HG03378 (cell line): Measurements from ENCODE around the gene NT5DC2.
A peak's percentile ranks its signal among the peaks of the same experiment; 100 is the strongest.
"Not testable (repeated sequence)": the region's sequence is repeated elsewhere in the genome, so short reads cannot be mapped to it uniquely, and the experiment has no call there.

Experiments
- ATAC-seq: cut with Tn5 transposase; IDR thresholded peaks from one replicate; pipeline ENCODE4 v1.9.1; 2021; ENCODE audit warnings: mild to moderate bottlenecking, moderate library complexity; ENCODE audit not compliant: unreplicated experiment

The NT5DC2 gene

GRCh38 chr3:52537726-52538421 lies 4.2 kb upstream of the NT5DC2 start:
- no peak for ATAC-seq

- no peak for ATAC-seq
Observed at GRCh38 chr3:52537165-52537620, 3.5 kb upstream of the NT5DC2 start.

- ATAC-seq = peak; percentile 83
Observed at GRCh38 chr3:52536369-52537164, 2.9 kb upstream of the NT5DC2 start, which contains the start of gene UQCC5. UQCC5 (plus strand) TSS chr3:52536605; CDS start chr3:52536756, 151 bp downstream.

- ATAC-seq = no peak
Observed at GRCh38 chr3:52536112-52536368, 2.4 kb upstream of the NT5DC2 start.

GRCh38 chr3:52535411-52536111 lies 1.9 kb upstream of the NT5DC2 start:
- ATAC-seq = no peak

GRCh38 chr3:52534281-52535183 lies 875 bp upstream of the NT5DC2 start:
- no peak for ATAC-seq

GRCh38 chr3:52532838-52533622 lies 627 bp downstream of the NT5DC2 start:
- no peak for ATAC-seq

GRCh38 chr3:52532517-52532837 lies 1.2 kb downstream of the NT5DC2 start:
- no peak for ATAC-seq

- no peak for ATAC-seq
Observed at GRCh38 chr3:52531860-52532516, 1.7 kb downstream of the NT5DC2 start.

GRCh38 chr3:52530918-52531826 lies 2.5 kb downstream of the NT5DC2 start:
- no peak for ATAC-seq

- no peak for ATAC-seq
Observed at GRCh38 chr3:52529376-52530333, 4.0 kb downstream of the NT5DC2 start.

GRCh38 chr3:52528586-52529375 lies 4.9 kb downstream of the NT5DC2 start:
- no peak for ATAC-seq

GRCh38 chr3:52527732-52528585 lies 5.7 kb downstream of the NT5DC2 start:
- ATAC-seq = no peak

GRCh38 chr3:52527039-52527731 lies 6.5 kb downstream of the NT5DC2 start:
- no peak for ATAC-seq

GRCh38 chr3:52526671-52527038 lies 7.0 kb downstream of the NT5DC2 start:
- not testable (repeated sequence) for ATAC-seq
